Stimulated activated CD4-positive, alpha-beta T cell treated with anti-CD3 and anti-CD28 coated beads, Interleukin-2, amount 100 ng/mL, for 48 hours (primary cell): ENCODE measurements around the gene GLP2R.
"Not testable (repeated sequence)": the region's sequence is repeated elsewhere in the genome, so short reads cannot be mapped to it uniquely, and the experiment has no call there.

Experiments used
- DNase-seq, 2 donors: peaks; one replicate each; pipeline ENCODE4 v3.0.0-alpha.2; 2020

The GLP2R gene

GRCh38 chr17:9825641-9826150, at the start of gene GLP2R:
Gene GLP2R, plus strand, starts transcription at chr17:9825924. Its CDS starts 140 bp downstream, at chr17:9826064.
- DNase-seq = no peak

- no peak for DNase-seq
Measured at GRCh38 chr17:9776911-9777310, 48.8 kb upstream of the GLP2R start.

DNA sequence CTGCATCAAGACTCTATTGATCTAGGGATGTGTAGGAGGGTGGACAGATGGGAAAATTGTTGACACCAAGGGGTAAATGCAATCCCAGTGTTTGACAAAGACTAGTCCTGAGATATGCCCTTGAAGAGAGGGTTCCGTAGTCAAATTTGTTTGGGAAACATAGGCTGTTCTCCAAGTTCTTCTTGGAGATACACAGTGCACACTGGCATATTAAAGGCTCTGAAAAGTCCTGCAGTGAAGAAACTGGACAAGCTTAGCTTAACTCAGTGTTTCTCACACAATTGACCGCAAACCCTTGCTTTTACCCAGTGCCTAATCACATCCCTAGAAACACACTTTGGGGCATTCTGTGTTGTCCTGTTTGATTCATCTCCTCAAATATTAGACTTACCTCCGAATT, 45.2 kb upstream of the GLP2R start:
- DNase-seq = no peak

- no peak for DNase-seq
Measured at GRCh38 chr17:9783050-9783449, 42.7 kb upstream of the GLP2R start.

DNA sequence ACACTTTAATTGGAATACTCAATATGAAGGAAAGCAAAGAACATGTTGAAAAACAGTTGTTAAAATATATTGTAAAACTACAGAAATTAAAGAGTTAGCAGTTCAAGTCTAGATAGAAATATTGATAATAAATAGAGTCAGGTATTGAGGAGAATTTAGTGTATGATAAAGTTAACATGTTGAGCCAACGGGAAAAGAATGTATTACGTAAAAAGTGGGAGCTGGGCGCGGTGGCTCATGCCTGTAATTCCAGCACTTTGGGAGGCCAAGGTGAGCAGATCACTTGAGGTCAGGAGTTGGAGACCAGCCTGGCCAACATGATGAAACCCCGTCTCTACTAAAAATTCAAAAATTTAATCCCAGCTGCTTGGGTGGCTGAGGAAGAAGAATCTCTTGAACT, 42.3 kb upstream of the GLP2R start:
- DNase-seq = not testable (repeated sequence)

DNA sequence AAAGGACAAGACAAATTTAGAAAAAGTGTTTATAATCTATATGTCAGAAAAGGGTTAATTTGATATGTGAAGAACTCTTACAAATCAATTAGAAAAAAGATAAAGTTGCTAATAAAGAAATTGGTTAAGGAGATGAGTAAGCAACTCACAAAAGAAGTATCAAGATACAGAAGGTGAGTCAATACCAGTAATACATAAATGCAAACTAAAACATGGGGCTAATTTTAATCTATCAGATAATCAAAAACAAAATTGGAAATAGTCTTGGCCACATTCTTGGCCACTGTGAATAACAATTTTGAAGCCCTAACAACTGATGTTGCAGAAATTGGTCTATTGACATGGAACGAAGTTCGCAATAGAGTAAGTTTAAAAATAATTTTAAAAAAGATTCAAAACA, 41.2 kb upstream of the GLP2R start:
- no peak for DNase-seq

- DNase-seq = no peak
Measured at GRCh38 chr17:9788601-9789000, 37.1 kb upstream of the GLP2R start.

DNA sequence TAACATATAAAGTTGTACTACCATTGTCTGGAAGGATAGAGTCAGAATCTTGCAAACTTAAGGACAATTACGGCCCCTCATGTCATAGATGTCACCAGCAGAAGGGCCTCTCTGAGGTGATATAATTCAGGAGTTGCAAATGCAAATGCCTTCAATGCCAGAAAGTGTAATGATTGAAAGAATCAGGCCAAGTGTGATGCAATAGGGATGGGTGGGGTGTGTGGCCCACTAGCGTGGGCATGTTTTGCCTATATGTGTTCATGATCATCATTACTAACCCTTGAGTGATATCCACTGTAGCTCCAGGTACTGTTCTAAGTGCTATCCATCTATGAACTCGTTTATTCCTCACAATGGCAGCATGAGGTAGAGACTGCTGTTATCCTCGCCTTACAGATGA, 35.4 kb upstream of the GLP2R start:
- DNase-seq = no peak

GRCh38 chr17:9790889-9791876, 34.5 kb upstream of the GLP2R start, which contains the start of gene DHRS7C:
Gene DHRS7C, minus strand, starts transcription at chr17:9791592. Its CDS starts 308 bp downstream, at chr17:9791284.
- DNase-seq = no peak

GRCh38 chr17:9792181-9792840, 33.4 kb upstream of the GLP2R start:
- no peak for DNase-seq

DNA sequence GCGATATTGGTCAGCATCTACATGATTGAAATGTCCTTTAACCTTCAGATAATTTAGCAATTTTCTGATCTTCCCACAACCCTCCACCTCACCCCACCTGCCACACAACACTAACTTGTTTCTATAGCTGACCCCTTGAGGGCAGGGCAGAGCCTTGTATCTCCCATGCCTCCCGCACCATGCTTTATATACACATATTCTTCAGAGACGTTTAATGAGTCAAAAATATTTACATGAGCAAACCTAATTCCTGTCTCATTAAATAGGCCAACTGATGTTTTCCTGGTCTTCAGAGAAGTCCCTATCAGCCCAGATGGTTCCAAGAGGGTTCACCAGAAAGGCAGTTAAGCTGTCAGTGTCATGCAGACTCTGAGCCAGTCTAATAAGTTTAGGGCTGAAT, 27.7 kb upstream of the GLP2R start:
- no peak for DNase-seq

- no peak for DNase-seq
Measured at GRCh38 chr17:9798724-9799123, 27.0 kb upstream of the GLP2R start.

DNA sequence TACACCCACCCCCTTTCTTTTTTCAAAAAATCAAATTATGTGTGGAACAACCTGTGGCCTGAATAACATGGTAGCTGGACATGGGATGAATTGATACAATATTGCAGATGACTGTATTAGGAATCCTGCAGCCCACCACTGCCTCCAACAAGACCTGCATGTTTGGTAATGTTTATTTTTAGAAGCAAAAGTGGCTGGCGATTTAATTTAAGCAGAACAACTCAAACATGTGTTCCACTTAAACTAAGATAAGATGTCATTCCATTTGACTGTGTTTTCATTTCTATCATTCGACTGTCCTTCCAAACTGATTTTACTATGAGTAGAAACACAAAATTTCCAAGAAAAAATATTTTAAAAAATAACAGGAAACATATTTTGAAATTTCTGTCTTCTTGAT, 24.2 kb upstream of the GLP2R start:
- no peak for DNase-seq

GRCh38 chr17:9802294-9802693, 23.4 kb upstream of the GLP2R start:
- no peak for DNase-seq

GRCh38 chr17:9802697-9803096, 23.0 kb upstream of the GLP2R start:
- DNase-seq = no peak

- no peak for DNase-seq
Measured at GRCh38 chr17:9805769-9806168, 20.0 kb upstream of the GLP2R start.

- DNase-seq = no peak
Measured at GRCh38 chr17:9806699-9807098, 19.0 kb upstream of the GLP2R start.

DNA sequence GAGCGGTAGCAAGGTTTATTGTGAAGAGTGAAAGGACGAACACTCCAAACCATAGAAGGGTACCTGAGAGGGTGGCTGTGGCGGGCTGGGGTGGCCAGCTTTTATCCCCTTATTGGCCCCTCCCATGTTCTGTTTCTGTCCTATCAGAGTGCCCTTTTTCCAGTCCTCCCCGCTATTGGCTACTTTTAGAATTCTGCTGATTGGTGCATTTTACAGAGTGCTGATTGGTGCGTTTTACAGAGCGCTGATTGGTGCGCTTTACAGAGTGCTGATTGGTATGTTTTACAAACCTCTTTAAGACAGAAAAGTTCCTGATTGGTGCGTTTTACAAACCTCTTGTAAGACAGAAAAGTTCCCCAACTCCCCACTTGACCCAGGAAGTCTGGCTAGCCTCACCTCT, 16.3 kb upstream of the GLP2R start:
- DNase-seq = no peak

DNA sequence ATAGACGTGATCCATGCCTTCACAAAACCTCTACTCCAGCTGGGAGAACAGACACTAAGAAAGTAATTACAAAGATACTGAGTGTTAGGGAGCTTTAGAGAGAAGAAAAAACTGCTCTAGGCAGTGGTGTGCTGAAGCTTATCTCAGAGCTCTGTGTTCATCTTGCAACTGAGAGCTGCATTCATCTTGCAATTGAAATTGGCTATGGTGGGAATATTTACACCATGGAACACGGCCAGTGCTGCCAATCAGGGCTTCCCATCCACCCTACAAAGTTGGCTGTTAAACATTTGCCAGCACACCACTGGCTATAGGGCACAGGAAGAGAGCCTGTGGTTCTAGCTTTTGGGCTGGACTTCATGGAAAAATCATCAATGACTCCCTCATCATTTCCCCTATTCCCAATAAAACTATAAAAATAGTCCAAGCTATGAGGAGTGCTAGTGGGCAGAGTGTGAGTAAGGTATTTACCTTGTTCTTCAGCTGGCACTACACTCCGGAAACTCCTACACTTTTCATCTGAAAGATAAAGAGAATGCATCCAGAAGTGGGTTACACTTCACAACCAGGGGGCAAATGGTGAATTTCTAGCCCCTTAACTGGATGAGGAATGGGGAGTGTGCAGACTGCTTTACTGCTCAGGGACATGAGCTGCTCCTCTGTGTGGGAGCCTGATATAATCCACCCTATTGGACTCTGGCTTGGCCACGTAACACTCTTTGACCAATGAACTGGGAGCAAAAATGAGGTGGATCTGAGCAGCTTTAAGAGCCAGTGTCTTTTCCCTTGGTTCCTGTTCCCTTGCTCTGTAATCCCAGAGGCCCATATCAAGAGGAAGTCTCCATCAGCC, 15.4 kb upstream of the GLP2R start:
- DNase-seq = no peak

DNA sequence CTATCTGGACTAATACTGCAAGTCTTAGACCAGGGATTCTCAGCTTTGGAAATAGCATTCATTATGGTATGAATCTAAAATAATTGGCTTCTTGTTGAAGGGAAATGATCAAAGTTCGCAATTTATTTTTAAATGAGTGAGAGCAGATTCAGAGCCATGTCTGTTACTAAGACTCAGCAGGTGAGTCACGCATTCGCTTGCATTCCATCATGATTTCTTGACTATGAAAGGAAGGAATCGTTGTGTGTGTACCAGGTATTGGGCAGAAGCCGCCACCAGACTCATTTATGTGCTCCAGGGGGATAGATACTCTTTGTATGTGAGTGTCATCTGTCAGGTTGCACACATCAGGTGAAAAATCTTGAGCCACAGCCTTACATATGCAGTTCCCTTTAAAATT, 14.6 kb upstream of the GLP2R start:
- DNase-seq = no peak

GRCh38 chr17:9811537-9811936, 14.2 kb upstream of the GLP2R start:
- no peak for DNase-seq

DNA sequence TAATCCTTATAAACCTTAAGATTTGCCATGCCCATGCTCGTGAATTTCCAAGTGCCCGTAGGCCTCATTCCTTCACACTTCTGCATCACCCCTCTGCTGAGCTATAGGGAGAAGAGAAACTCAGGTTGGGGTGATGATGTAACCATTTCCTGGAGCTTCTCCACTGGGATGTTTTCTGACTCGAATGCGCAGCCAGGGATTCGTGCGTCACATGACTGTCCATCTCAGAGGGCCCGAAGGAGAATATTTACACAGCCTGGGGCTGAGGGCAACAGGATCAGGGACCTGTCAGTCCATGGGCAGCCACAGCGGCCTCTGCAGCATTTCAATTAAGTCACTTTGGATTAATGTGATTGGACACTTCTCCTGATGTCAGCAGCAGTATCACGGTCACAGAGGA, 12.6 kb upstream of the GLP2R start:
- no peak for DNase-seq
